B cell (primary cell): ENCODE data around the gene TNNT3. TPM values are rescaled to one million over a fixed set of nuclear protein-coding genes. Genes with fewer than 3 reads are reported as not detected.

Experiments
- ATAC-seq: fragments of 200-7000 bp; cut with Tn5 transposase; one replicate; pipeline ENCODE4 v1.10.0; 2021; ENCODE audit warnings: low read depth, mild to moderate bottlenecking, moderate number of reproducible peaks, moderate library complexity
- CTCF ChIA-PET: fragments of 350-600 bp; sonication (Branson Sonifier 250); formaldehyde crosslinking; loops from one replicate; lab custom pipeline; 2021; ENCODE audit warnings: antibody characterized with exemption, inconsistent platforms; lab: Charles Lee
- POLR2A ChIA-PET: fragments of 350-600 bp; sonication (Branson Sonifier 250); formaldehyde crosslinking; loops from one replicate; lab custom pipeline; 2021; ENCODE audit warnings: antibody characterized with exemption; lab: Charles Lee
- DNase-seq: peaks from one replicate; pipeline ENCODE4 v3.0.0; 2013
- H2AFZ ChIP-seq: 2 replicates; pipeline ENCODE4 v1.6.1; 2012; ENCODE audit warnings: mild to moderate bottlenecking, low read depth, low read length; ENCODE audit not compliant: insufficient read depth, poor library complexity, severe bottlenecking
- H3K27ac ChIP-seq, 2 donors: 1 replicate in 1 of 2; 2 replicates in 1 of 2; pipeline ENCODE4 v1.5.1; 2012 to 2013; ENCODE audit warnings: low read length in 2 of 2, mild to moderate bottlenecking in 2 of 2, moderate library complexity in 1 of 2
- H3K27me3 ChIP-seq, 4 experiments: fragments of 200-600 bp in 1 of 4; sonication (generic) in 1 of 4; replicated peaks in 1 of 4; 1 replicate in 2 of 4; 2 replicates in 2 of 4; pipeline versions ENCODE4 v1.6.1 to v1.7.0; 2013 to 2016; ENCODE audit warnings: low read length in 3 of 4, mild to moderate bottlenecking in 2 of 4, mixed read lengths in 1 of 4, moderate library complexity in 1 of 4; ENCODE audit not compliant: insufficient read depth in 4 of 4, control insufficient read depth in 3 of 4; ENCODE audit errors: control extremely low read depth in 1 of 4
- H3K36me3 ChIP-seq, 2 experiments: replicated peaks in 1 of 2; 1 replicate in 1 of 2; 2 replicates in 1 of 2; pipeline versions ENCODE4 v1.6.1 to v1.7.1; 2013; ENCODE audit warnings: low read length in 1 of 2; ENCODE audit not compliant: insufficient read depth in 2 of 2, control insufficient read depth in 1 of 2; ENCODE audit errors: control extremely low read depth in 1 of 2, extremely low read depth in 1 of 2
- H3K4me1 ChIP-seq, 2 donors: fragments of 200-600 bp in 1 of 2; sonication (generic) in 1 of 2; 1 replicate in 1 of 2; 2 replicates in 1 of 2; pipeline versions ENCODE4 v1.5.1 to v1.6.1; 2013 to 2017; ENCODE audit warnings: low read length in 2 of 2; ENCODE audit not compliant: control insufficient read depth in 2 of 2, insufficient read depth in 2 of 2
- H3K4me2 ChIP-seq: replicated peaks from 2 replicates; pipeline ENCODE3; 2012; ENCODE audit warnings: mild to moderate bottlenecking, low read depth, low read length; ENCODE audit not compliant: poor library complexity, severe bottlenecking
- H3K4me3 ChIP-seq, 5 experiments: fragments of 200-600 bp in 1 of 5; sonication (generic) in 1 of 5; 1 replicate in 3 of 5; 2 replicates in 2 of 5; pipeline versions ENCODE4 v1.5.1 to v1.7.0; 2011 to 2016; ENCODE audit warnings: low read length in 4 of 5, mild to moderate bottlenecking in 4 of 5, low read depth in 2 of 5, control low read depth in 1 of 5, moderate library complexity in 1 of 5; ENCODE audit not compliant: insufficient read depth in 1 of 5; ENCODE audit errors: control extremely low read depth in 1 of 5, extremely low read depth in 1 of 5
- H3K79me2 ChIP-seq: fragments of 200-600 bp; sonication (generic); one replicate; pipeline ENCODE4 v1.6.0; 2016; ENCODE audit warnings: low read length; ENCODE audit not compliant: control insufficient read depth, insufficient read depth
- H3K9ac ChIP-seq: fragments of 200-600 bp; sonication (generic); 2 replicates; pipeline ENCODE4 v1.6.1; 2017; ENCODE audit warnings: mild to moderate bottlenecking, low read length, moderate library complexity
- H3K9me3 ChIP-seq, 3 donors: one replicate each; pipeline versions ENCODE4 v1.6.1 to v1.7.1; 2013; ENCODE audit warnings: low read length in 2 of 3; ENCODE audit not compliant: control insufficient read depth in 2 of 3, insufficient read depth in 1 of 3; ENCODE audit errors: control extremely low read depth in 1 of 3
- H4K20me1 ChIP-seq: 2 replicates; pipeline ENCODE4 v1.6.0; 2012; ENCODE audit warnings: mild to moderate bottlenecking, low read length; ENCODE audit not compliant: insufficient read depth, control insufficient read depth, poor library complexity, severe bottlenecking
- H3K27ac Mint-ChIP-seq: one replicate; pipeline ENCODE4 v1.8.0; 2021; ENCODE audit warnings: mixed read lengths
- H3K27me3 Mint-ChIP-seq: one replicate; pipeline ENCODE4 v1.8.0; 2021; ENCODE audit warnings: mixed read lengths
- H3K4me1 Mint-ChIP-seq: one replicate; pipeline ENCODE4 v1.8.0; 2021; ENCODE audit warnings: mixed read lengths
- H3K4me3 Mint-ChIP-seq: one replicate; pipeline ENCODE4 v1.8.0; 2021; ENCODE audit warnings: mixed read lengths
- H3K9me3 Mint-ChIP-seq: one replicate; pipeline ENCODE4 v1.8.0; 2022; ENCODE audit warnings: mixed read lengths; ENCODE audit not compliant: insufficient read depth
- EZH2 ChIP-seq: IDR thresholded peaks from 2 replicates; pipeline ENCODE4 v1.6.1; 2012; ENCODE audit warnings: borderline replicate concordance, low read depth, mild to moderate bottlenecking, moderate library complexity, low read length; ENCODE audit not compliant: insufficient read depth, poor library complexity, severe bottlenecking
- WGBS: methylation state at CpG from one replicate; pipeline ENCODE4 v1.1.5; 2013; ENCODE audit warnings: missing lambda C conversion rate; ENCODE audit not compliant: insufficient coverage; 5-methylcytosine and 5-hydroxymethylcytosine counted together
- intact Hi-C: fragments of 100-400 bp; cut with micrococcal nuclease; formaldehyde crosslinking; loops from one replicate; pipeline ENCODE4 v1.10.0; 2022
- polyA plus RNA-seq: library from polyadenylated mRNA; depleted of rRNA; stranded (reverse); fragments of >200 nt; gene quantifications from 2 replicates; pipeline ENCODE4 v1.2.3, GENCODE V29; 2012
- total RNA-seq, 2 donors: library from RNA; stranded (reverse); fragments of 120-200 nt in 1 of 2; gene quantifications; 1 replicate in 1 of 2; 2 replicates in 1 of 2; pipeline versions ENCODE4 v1.2.3 to v1.2.4, GENCODE V29; 2013 to 2022
- TF ChIP-seq, protein P1 (sequence below): fragments of 200-600 bp; IDR thresholded peaks from one replicate; pipeline ENCODE4 v1.8.0; 2022; ENCODE audit warnings: antibody characterized with exemption, mild to moderate bottlenecking

Gene TNNT3
- total and polyA plus RNA-seq, 2 donors (not counting 1 experiment from before 2014, with no cell fraction given): 2.5 to 10.0 TPM

DNA sequence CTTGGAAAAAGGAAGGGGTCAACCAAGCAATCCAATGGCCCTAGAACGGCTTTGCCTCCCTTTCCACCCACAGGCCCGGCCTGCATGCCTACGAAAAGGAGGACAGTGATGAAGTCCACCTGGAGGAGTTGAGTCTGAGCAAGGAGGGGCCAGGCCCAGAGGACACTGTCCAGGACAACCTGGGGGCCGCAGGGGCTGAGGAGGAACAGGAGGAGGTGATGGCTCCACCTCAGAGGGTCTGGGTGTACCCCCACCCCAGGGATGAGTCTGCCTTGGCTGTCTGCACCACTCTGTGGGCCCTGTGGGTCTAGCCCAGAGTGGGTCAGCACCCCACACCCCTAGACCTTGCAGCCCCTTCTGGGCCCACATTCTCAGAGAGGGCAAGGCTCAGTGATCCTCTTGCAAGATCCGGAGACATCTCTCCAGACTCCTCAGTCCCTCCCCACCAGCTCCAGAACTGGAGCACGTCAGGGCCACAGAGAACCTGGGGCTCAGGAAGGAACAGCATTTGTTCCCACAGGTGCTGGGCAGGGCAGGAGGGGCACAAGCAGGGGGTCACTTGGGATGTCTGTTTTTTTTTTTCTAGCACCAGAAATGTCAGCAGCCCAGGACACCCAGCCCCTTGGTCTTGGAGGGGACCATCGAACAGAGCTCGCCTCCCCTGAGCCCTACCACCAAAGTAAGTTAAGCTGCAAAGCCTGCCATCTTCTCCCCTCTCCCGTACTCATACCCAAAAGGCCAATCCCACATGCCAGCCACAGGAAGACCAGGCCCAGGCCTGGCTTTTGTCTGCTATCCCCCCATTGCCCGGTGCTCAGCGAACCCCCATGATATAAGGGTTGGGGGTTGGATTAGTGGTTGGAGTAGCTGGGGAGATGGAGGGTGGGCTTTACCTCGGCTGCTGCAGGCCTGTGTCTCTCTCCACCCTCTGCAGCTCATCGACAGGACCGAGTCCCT lies 35.9 kb upstream of the TNNT3 start:
- Mint-ChIP-seq H3K27ac (no peak overlapping the region), H3K9me3 (no peaks in the 10 kb centered on the region), H3K4me3 (no peak overlapping the region), H3K27me3 (no peaks in the 10 kb centered on the region), H3K4me1 (peaks cover 38% of the 10 kb centered on the region)
- Histone ChIP-seq H4K20me1 (peaks cover 95% of the 10 kb centered on the region), H3K36me3 (peaks cover 13 to 77% of the 10 kb centered on the region in 2 experiments), H3K79me2 (peaks cover 23% of the 10 kb centered on the region), H3K9me3 (no peaks in the 10 kb centered on the region), H2AFZ (no peak overlapping the region), H3K4me3 (no peak overlapping the region), H3K27me3 (no peaks in the 10 kb centered on the region), H3K4me1 (peaks cover 32 to 42% of the 10 kb centered on the region in 2 donors), H3K27ac (no peak overlapping the region), H3K4me2 (no peak overlapping the region), H3K9ac (no peak overlapping the region)
- no peak for ATAC-seq
- POLR2A ChIA-PET: interaction anchor here (1.8 to 2.8 kb wide), 2 partner anchors 33 to 45 kb away, joined by 7 to 9 read pairs; partner anchors contain the start of gene TNNI2
- CTCF ChIA-PET: interaction anchor here (1.0 to 3.3 kb wide), 8 partner anchors 7 to 268 kb away, joined by 3 to 104 read pairs (median 12); partner anchors contain the start of genes LSP1 and TNNI2
- WGBS: 93% methylated on average over 8 of the region's 14 CpGs
- no peak for DNase-seq
- intact Hi-C loops: loop anchor here (5.0 kb wide), 2 partner anchors 34 to 269 kb away; partner anchors contain the start of gene TNNT3
- TF ChIP-seq EZH2: no peak
- TF ChIP-seq, protein P1, sequence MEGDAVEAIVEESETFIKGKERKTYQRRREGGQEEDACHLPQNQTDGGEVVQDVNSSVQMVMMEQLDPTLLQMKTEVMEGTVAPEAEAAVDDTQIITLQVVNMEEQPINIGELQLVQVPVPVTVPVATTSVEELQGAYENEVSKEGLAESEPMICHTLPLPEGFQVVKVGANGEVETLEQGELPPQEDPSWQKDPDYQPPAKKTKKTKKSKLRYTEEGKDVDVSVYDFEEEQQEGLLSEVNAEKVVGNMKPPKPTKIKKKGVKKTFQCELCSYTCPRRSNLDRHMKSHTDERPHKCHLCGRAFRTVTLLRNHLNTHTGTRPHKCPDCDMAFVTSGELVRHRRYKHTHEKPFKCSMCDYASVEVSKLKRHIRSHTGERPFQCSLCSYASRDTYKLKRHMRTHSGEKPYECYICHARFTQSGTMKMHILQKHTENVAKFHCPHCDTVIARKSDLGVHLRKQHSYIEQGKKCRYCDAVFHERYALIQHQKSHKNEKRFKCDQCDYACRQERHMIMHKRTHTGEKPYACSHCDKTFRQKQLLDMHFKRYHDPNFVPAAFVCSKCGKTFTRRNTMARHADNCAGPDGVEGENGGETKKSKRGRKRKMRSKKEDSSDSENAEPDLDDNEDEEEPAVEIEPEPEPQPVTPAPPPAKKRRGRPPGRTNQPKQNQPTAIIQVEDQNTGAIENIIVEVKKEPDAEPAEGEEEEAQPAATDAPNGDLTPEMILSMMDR: no peak
